ENCODE measurements around the gene TNFSF8.

Gene TNFSF8, protein sequence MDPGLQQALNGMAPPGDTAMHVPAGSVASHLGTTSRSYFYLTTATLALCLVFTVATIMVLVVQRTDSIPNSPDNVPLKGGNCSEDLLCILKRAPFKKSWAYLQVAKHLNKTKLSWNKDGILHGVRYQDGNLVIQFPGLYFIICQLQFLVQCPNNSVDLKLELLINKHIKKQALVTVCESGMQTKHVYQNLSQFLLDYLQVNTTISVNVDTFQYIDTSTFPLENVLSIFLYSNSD

DNA sequence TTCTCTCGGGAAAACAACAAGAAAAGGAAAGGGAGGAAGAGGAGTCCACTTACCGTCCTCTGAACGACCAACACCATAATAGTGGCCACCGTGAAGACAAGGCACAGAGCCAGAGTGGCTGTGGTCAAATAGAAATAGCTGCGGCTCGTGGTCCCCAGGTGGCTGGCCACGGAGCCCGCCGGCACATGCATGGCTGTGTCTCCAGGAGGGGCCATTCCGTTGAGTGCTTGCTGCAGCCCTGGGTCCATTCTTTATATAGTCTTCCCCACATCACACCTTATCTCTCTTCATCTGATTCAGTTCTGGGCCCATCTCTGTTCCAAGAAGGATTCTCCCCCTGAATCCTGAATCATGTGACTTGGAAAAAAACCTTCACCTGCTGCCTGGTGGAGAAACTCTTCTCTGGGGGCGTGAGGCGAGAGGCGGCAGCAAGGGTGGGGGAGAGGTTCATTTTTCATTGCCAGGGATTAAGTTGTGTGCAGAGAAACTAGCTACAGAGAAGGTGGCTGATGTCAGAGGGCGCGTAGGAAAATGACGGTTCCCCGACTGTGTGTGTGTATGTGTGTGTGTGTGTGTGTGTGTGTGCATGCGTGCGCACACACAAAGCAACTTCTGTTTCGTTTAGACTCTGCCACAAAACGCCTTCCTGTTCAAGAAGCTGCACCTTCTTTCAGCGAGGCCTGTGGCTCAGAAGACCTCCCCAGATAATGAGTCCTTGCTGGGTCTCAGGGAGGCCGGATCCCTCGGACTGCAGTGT lies at the start of gene TNFSF8:
Gene TNFSF8 (minus strand): TSS at position 536 of the 757 bp plus-strand sequence. CDS start 288 bp downstream, at position 248.
- in situ Hi-C loops (cut with MboI; ENCODE audit: low sequenced_read_pairs) = no loop called here

DNA sequence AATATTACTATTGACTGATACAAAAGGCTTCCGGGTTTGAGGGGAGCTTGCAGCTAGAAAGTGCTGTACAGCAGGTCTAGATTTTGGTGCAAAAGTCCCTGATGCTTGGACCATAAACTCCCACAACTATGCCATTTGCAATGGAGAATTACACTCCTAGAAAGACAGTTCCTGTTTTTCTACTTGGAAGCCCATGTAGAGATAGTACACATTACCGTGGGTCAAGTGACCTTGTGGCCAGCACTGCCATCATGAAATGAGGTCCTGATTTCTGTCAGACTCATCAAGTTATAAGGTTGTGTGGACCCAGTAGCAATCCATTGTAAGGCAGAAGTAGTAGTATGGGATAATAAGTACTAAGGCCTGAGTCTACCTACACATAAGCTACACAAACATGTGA lies 42.8 kb upstream of the TNFSF8 start:
- in situ Hi-C loops (cut with MboI; ENCODE audit: low sequenced_read_pairs) = no loop called here

DNA sequence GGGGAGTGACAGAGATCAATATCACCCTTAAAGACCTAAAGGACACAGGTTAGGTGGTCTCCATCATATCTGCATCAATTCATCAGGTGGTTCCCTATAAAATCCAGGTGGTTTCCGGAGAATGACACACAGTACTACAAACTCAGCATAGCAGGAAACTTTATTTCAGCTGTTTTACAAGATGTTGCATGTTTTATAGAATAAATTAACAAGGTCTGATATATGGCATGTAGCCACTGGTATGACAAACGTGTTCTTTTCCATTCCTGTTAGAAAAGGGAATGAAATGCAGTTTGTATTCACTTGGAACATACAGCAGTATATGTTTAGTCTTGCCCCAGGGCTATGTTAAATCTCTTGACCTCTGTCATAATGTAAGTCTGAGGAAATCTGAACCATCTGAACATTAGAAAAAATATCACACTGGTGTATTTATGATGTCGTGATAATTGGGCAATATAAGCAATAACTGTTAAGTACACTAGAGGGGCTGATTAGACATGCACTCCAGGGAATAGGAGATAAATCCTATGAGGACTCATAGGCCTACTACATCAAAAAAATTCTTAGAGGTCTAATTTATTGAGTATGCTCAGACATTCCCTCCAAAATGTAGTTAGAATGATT lies 42.2 kb upstream of the TNFSF8 start:
- in situ Hi-C loops (cut with MboI; ENCODE audit: low sequenced_read_pairs) = no loop called here

DNA sequence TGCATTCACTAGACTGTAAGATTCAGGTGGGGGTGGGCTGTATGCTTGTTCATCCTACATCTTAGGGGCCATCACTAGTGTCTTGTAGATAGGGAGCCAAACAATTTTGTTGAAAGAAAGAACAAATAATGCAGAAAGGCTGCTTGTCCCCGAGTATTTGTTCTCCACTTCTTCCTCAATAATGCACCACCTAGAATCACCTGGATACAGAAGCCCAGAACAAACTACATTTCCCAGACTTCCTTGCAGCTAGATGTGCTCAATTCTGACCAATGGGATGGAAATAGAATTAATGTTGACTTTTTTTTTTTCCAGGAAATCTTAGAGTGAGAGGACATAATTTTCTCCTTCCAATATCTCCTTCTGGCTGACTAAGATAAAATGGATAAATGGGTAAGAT lies 38.9 kb upstream of the TNFSF8 start:
- in situ Hi-C loops (cut with MboI; ENCODE audit: low sequenced_read_pairs) = no loop called here

DNA sequence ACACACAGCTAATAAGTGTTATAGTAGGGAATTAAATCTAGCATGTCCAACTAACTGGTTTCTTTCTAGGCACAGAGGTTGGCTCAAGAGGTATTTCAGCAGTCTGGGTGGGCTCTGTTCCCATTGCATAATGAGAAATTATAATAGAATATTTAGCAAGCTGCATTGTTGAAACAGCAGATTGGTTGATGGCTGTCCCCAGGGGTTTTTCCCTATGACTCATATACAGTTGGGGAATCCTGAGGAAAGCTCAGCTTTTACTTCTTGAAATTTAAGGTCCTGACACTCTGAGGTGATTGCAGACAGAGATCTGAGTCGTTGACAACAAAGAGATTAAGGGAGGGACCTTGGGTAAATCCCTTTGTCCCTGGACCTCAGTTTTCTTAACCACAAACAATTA lies 38.3 kb upstream of the TNFSF8 start:
- in situ Hi-C loops (cut with MboI; ENCODE audit: low sequenced_read_pairs) = no loop called here

DNA sequence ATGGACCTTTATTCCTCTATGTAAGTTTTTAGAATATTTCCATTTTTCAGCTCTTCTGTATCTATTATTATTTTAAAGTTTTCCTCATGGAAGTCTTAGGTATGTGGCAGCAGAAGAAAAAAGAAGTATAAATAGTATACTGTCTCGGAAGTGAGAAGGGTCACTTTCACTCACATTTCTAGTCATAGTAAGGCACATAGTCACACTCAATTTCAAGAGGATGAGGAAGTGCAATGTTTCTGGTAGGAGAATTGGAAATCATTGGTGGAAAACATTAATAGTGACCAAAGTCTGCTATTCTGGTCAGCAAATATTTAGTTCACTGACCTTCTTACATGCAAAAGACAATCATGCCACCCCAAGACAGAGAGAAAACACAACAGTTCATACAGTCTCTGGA lies 35.2 kb upstream of the TNFSF8 start:
- in situ Hi-C loops (cut with MboI; ENCODE audit: low sequenced_read_pairs) = no loop called here

DNA sequence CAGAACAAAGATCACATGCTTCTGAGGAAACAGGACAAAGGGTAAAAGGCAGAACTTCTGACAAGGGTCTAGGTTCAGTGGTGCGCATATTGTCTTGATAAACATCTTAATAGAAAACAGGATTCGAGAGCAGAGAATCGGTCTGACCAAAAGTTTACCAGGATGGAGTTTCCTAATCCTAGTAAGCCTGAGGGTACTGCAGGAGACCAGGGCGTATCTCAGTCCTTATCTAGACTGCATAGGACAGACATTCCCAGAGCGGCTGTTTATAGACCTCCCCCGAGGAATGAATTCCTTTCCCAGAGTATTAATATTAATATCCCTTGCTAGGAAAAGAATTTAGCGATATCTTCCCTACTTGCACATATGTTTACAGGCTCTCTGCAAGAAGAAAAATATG lies 32.4 kb upstream of the TNFSF8 start:
- in situ Hi-C loops (cut with MboI; ENCODE audit: low sequenced_read_pairs) = no loop called here

DNA sequence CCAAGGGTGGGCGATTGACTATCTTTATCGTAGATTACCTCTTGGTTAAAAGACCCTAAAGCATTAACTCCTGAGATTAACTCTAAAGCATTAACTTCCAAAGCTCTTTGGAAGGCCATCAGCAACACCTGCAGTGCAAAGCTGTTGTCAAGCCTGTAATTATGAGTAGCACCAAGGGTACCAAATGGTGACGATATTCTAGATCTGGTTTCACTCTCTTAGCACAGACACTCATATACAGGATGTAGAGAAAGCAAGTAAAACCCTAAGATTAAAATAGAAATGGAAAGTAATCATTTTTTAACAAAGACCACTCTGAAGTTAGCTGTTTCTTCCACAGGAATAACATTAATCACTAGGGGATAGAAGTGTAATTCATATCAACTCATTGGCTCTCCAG lies 29.9 kb upstream of the TNFSF8 start:
- in situ Hi-C loops (cut with MboI; ENCODE audit: low sequenced_read_pairs) = no loop called here

DNA sequence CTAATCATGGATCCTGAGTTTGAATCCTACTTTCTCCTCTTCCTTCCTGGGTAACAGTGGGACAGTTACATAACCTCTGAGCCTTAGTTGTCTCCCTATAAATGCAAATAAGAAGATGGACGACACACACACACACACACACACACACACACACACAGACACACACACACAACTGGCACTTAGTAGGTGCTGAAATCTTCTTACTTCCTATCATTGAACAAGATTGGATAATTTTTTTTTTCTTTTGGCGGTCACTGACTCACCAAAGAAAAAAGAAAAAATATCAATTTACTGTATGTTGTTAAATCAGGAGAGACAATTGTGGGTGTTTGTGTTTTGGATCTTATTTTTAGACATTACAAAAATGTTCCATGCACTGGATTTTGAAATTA lies 28.4 kb upstream of the TNFSF8 start:
- in situ Hi-C loops (cut with MboI; ENCODE audit: low sequenced_read_pairs) = no loop called here

DNA sequence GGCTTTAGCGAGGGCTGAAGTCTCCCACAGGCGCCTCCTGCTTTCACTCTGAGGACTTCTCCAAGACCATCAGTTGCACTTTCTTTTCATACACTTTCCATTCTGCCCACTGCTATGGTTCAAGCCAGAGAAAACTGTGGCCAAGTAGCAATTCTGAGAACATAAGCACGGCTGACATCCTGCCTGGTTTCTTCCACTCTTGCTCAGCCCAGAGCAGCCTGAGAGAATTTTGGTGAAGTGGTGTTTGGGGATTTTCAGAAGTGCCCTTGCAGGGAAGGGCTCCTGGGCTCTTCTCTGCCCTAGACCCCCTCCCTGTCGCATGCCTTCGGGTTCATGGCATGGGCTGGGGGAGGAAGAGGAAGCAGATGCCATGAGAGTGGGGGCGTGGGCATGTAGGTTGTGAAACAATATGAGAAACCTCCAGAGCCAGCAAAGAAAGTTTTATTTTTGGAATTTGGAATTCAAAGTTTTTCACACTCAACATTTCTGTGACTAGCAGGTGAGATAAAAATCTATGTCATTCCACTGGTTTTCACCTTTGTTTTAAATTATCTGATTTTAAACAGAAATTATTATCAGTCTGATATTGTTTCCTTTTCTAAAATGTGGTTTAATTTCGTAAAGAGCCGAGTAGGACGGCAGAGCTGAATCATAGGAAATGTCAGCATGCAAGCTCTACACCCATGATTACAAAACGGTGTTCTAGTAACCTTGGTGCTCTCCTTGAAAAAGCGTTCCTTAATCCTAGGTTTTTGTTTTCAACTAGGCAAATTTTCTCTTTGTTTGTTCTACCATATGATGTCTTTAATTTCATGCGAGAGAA lies 27.8 kb upstream of the TNFSF8 start:
- in situ Hi-C loops (cut with MboI; ENCODE audit: low sequenced_read_pairs) = no loop called here

DNA sequence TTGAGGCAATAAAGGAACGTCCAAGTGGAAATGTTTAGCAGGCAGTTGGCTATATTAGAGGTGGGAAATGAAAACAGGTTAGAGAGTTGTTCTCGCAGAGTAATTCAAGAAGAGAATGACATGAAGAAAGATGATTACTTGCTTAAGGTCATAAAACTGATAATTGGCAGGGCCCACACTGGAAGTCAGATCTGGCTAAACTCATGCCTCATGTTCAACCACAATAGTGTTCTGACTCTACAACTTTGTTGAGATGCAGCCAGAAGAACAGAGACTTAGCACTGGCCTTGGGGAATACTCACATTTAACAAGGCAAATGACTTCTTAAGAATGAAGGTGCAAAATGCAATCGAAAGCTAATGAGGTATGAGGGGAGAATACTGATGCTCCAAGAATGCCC lies 27.2 kb upstream of the TNFSF8 start:
- in situ Hi-C loops (cut with MboI; ENCODE audit: low sequenced_read_pairs) = no loop called here

DNA sequence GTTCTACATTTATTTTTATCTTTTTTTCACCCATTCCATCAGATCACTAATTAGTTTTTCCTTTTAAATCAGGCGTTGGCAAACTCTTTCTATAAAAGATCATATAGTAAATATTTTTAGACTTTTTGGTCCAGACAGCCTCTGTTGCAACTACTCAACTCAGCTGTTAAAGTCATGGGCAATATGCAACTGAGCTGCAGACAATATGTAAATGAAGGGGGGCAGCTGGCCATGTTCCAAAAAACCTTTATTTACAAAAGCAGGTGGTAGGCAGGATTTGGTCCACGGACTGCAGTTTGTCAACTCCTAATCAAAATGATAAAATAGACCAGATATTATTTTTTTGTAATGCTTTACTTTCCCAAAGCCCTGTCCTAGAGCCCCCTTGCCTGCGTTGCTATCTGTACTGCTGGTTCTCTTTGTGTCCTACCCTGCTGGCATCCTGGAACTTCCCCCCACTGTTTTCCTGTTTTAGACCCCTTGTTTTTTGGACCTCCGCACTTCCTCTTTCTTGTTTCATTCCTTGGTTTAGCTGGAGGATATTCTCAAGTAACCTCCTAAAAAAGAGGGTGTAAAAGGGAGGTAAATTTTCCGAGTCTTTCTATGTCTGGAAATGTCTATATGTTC lies 24.7 kb upstream of the TNFSF8 start:
- in situ Hi-C loops (cut with MboI; ENCODE audit: low sequenced_read_pairs) = no loop called here

DNA sequence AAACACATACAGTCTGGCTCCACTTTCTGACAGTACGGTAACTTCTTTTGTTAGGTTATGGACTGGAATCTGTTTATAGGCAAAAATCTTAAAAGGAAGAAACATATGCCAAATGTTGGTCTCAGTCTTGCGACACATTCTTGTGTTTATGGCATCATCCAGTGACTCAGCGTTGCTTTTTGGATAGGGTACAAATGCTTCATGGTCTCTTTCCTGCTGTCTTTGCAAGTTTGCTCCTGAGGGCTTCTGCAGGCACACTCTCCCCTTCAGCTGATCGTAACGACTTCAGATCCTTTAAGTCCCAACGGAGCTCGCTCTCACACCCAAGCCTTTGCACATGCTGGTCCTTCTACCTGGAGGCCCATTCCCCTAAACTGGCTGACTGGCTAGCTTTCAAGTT lies 23.6 kb upstream of the TNFSF8 start:
- in situ Hi-C loops (cut with MboI; ENCODE audit: low sequenced_read_pairs) = no loop called here

DNA sequence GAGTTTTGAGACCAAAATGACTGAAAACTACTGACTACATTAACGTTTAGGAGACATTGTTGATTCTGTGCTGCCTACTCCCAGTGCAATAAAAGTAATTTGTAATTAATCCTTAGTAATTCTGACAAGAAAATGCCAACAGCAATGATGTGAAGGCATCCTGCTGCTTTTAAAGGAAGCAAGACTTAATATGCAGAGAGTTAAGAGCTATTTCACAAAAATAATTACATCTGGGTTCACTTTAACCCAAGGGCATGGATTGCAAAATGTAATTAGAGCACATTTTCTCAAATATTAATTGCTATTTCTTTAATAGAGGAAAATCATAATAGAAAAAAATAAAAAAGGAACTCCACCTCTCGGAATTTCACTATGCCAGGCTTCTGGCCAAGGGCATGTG lies 22.7 kb upstream of the TNFSF8 start:
- in situ Hi-C loops (cut with MboI; ENCODE audit: low sequenced_read_pairs) = no loop called here

DNA sequence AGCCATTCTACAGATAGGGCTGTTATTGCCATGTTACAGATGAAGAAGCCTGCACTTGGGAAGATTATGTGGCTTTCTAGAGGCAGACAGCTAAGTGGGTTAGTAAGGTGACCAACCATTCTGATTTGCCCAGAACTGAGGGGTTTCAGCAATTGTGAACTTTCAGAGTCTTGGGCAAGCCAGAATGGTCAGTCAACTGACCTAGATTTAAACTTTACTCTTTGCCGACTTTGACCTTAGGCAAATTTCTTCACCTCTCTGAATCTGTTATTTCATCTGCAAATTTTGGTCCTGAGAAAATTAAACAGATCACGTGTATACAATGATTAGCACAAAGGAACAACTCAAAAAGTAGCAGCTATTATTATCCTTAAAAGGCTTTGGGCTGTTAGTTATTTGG lies 20.4 kb upstream of the TNFSF8 start:
- in situ Hi-C loops (cut with MboI; ENCODE audit: low sequenced_read_pairs) = no loop called here

DNA sequence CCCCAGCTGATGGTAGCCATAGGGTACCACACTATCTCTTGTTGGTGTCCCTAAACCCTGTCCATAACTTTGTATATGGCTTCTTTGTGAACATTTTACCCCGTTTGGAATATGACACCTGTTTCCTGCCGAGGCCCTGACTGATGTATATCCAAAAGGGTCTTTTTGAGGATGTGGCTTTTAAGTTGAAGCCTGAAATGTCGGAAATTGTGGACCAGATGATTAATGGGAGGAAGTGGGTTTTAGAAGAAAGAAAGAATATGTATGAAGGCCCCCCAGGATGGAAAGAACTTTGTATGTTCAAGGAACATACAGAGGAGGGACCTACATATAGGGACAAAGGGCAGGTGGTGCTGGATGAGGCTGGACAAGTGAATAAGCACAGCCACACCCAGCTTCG lies 16.7 kb upstream of the TNFSF8 start:
- in situ Hi-C loops (cut with MboI; ENCODE audit: low sequenced_read_pairs) = no loop called here

DNA sequence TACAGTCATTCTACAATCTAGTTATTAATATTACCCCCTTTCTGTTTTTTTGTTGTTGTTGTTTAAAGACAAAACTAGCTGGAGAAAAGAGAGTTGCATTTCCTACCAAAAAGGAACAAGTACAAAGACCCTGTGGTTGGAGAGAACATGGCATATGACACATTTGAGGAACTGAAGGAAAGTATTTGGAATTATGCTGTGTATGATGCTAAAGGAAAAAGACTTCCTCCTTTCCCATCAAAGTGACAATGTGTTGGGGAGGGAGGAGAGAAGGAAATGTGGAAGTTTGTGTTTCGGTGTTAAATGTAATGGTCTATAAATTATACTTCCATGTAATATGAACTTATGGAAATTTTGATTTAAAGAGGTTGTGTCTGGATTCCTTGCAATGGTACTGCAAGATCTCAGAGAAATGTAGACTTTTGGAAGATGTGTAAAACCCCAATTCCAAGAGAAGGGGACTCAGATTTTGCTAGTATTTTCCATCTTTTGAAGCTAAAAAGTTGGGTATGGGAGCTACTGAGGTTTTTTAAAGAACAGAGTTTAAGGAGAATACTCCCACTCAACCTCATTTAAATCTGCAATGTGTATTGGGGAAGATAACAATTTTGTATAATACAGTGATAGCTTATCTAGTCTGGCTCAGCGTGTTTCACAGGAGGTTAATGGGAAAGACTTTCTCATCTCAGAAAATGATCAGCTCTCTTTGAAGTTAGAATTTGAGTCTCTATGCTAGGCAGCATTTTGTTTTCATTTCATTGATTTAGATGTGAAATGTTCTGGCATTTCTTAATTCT lies 15.4 kb upstream of the TNFSF8 start:
- in situ Hi-C loops (cut with MboI; ENCODE audit: low sequenced_read_pairs) = no loop called here

DNA sequence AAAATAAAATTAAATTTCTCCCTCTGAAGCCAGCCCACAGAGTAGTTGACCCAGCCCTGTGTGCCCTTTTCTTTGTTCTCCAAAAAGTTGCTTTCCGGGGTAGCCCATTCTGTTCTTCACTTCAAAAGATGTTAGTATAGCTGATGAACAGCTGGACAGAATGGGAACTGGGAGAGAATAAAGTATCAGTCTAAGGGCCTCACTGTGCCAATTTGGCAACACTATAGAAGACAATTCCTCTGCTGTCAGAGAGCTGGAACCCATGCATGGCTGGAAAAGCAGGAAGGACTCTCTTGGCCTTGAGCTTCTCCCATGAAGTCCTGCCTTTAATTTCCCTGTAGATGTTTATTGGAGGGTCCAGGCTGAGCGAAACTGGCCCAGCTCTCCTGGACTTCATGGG lies 11.0 kb upstream of the TNFSF8 start:
- in situ Hi-C loops (cut with MboI; ENCODE audit: low sequenced_read_pairs) = no loop called here

DNA sequence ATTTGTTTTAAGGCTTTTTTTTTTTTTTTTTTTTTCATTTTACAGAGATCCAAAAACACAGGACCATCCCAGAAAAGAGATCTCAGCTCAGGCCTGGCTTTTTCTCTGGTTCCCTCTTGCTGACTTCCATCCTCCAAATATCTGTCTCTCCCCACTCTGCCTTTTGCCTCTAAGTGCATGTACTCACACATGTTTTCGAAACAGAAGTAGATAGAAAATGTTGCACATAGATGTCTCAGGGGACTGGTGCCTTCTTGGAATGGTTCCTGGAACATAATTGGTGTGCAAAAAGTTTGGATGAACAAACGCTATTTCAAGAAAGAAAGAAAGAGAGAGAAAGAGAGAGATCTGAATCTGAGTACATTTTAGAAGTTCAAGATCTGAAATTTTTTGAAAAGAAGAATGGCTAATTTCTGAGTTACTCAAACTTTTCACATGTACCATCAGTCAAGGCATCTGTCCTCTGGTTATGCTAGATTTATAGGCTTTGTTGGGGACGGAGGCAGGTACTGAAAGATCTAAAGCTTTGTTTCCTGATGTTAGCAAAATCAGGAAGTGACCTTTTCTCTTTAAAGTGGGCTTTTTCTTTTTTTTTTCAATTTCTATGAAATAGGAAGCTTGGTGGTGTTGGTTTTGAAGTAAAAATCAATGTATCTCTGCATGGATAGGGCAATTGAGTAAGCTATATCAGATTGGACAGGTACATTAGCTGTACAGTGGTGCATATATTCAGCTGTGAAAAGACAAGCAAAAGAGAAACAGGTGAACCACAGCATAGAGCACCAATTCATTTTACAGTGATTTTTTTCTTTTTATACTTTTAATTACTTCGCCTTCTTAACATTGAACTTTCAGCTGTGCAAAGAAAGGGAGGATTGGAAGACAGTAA lies 8.5 kb upstream of the TNFSF8 start:
- in situ Hi-C loops (cut with MboI; ENCODE audit: low sequenced_read_pairs) = no loop called here

Data from HL-60/S4 treated with retinoic acid at 250 ng/mL for 4 days and 3 days (cell line).